Liver (tissue), 3 donors: ENCODE results near the gene NCF4.

Experiments used
- CTCF ChIP-seq: fragments of 150-350 bp; IDR thresholded peaks from 2 replicates; pipeline ENCODE4 v1.5.1; 2017; ENCODE audit warnings: improper control_type of control experiment, low read depth, low read length; ENCODE audit not compliant: missing input control
- MAX ChIP-seq: IDR thresholded peaks from 2 replicates; pipeline ENCODE4 v1.6.1; 2016; ENCODE audit warnings: antibody characterized with exemption
- NR2F2 ChIP-seq: IDR thresholded peaks from 2 replicates; pipeline ENCODE4 v1.6.1; 2016; ENCODE audit warnings: antibody characterized with exemption
- REST ChIP-seq: IDR thresholded peaks from 2 replicates; pipeline ENCODE4 v1.6.1; 2016; ENCODE audit warnings: antibody characterized with exemption, mild to moderate bottlenecking
- RXRA ChIP-seq, 2 donors: IDR thresholded peaks; 2 replicates each; pipeline ENCODE4 v1.6.1; 2017 to 2018; ENCODE audit warnings: antibody characterized with exemption in 2 of 2, mild to moderate bottlenecking in 1 of 2
- SP1 ChIP-seq: IDR thresholded peaks from 2 replicates; pipeline ENCODE4 v1.6.1; 2018; ENCODE audit warnings: antibody characterized with exemption, mild to moderate bottlenecking
- TAF1 ChIP-seq: conservative IDR thresholded peaks from 2 replicates; pipeline ENCODE4 v1.6.1; 2016; ENCODE audit warnings: antibody characterized with exemption, mild to moderate bottlenecking
- donor health status: healthy.
- donor health status: healthy.

GRCh38 chr22:36900225-36900624 is 39.4 kb downstream of the NCF4 start:
- TF ChIP-seq CTCF = no peak
- no peak for TF ChIP-seq SP1
- no peak for TF ChIP-seq MAX
- no peak for TF ChIP-seq TAF1
- TF ChIP-seq REST = no peak
- no peak for TF ChIP-seq NR2F2
- TF ChIP-seq RXRA (IDR thresholded peaks at IDR 0.05) = no peak
